Mesenchymal stem cell (in vitro differentiated cells and primary cell): Measurements from ENCODE around the gene LGR6.

ENCODE experiments used
- DNase-seq: peaks from one replicate; pipeline ENCODE4 v3.0.0-alpha.2; 2013
- H2AFZ ChIP-seq: one replicate; pipeline ENCODE4 v1.6.1; 2013; ENCODE audit warnings: low read depth, mild to moderate bottlenecking, control low read depth, inconsistent platforms, low read length, moderate library complexity
- H2AK5ac ChIP-seq: 2 replicates; pipeline ENCODE4 v1.6.1; 2013; ENCODE audit warnings: low read length, moderate library complexity, mild to moderate bottlenecking, inconsistent platforms; ENCODE audit not compliant: severe bottlenecking
- H2BK120ac ChIP-seq: one replicate; pipeline ENCODE4 v1.6.1; 2013; ENCODE audit warnings: low read depth, mild to moderate bottlenecking, inconsistent platforms, low read length, moderate library complexity
- H2BK12ac ChIP-seq, 2 experiments: one replicate each; pipeline ENCODE4 v1.6.1; 2013; ENCODE audit warnings: inconsistent platforms in 2 of 2, low read length in 2 of 2, mild to moderate bottlenecking in 2 of 2, moderate library complexity in 2 of 2, control low read depth in 1 of 2
- H2BK15ac ChIP-seq: one replicate; pipeline ENCODE4 v1.6.1; 2013; ENCODE audit warnings: mild to moderate bottlenecking, low read depth, inconsistent platforms; ENCODE audit not compliant: poor library complexity, severe bottlenecking
- H2BK5ac ChIP-seq: 2 replicates; pipeline ENCODE4 v1.6.1; 2013; ENCODE audit warnings: low read depth, mild to moderate bottlenecking, low read length, control low read depth, inconsistent platforms; ENCODE audit not compliant: poor library complexity, severe bottlenecking
- H3K14ac ChIP-seq, 2 experiments: one replicate each; pipeline ENCODE4 v1.6.1; 2013; ENCODE audit warnings: inconsistent platforms in 2 of 2, low read length in 2 of 2, control low read depth in 1 of 2, mild to moderate bottlenecking in 1 of 2, moderate library complexity in 1 of 2
- H3K18ac ChIP-seq, 2 experiments: one replicate each; pipeline ENCODE4 v1.6.1; 2013; ENCODE audit warnings: inconsistent platforms in 2 of 2, low read length in 2 of 2, control low read depth in 1 of 2, low read depth in 1 of 2, mild to moderate bottlenecking in 1 of 2
- H3K23ac ChIP-seq, 2 experiments: one replicate each; pipeline ENCODE4 v1.6.1; 2013; ENCODE audit warnings: inconsistent platforms in 2 of 2, low read length in 2 of 2, mild to moderate bottlenecking in 2 of 2, moderate library complexity in 2 of 2, control low read depth in 1 of 2
- H3K27ac ChIP-seq: 2 replicates; pipeline ENCODE4 v1.5.1; 2013; ENCODE audit warnings: mild to moderate bottlenecking, moderate library complexity, low read length, control low read depth, inconsistent platforms; ENCODE audit not compliant: poor library complexity, severe bottlenecking
- H3K27me3 ChIP-seq, 2 experiments: 2 replicates each; pipeline versions ENCODE4 v1.6.1 to v1.7.0; 2013; ENCODE audit warnings: low read length in 2 of 2, mild to moderate bottlenecking in 2 of 2, moderate library complexity in 2 of 2, control low read depth in 1 of 2, inconsistent platforms in 1 of 2; ENCODE audit not compliant: control insufficient read depth in 1 of 2, insufficient read depth in 1 of 2
- H3K36me3 ChIP-seq, 2 experiments: 2 replicates each; pipeline versions ENCODE4 v1.6.1 to v1.7.0; 2013; ENCODE audit warnings: low read length in 2 of 2, control low read depth in 1 of 2, inconsistent platforms in 1 of 2, low read depth in 1 of 2, mild to moderate bottlenecking in 1 of 2; ENCODE audit not compliant: insufficient read depth in 2 of 2, control insufficient read depth in 1 of 2
- H3K4ac ChIP-seq, 2 experiments: one replicate each; pipeline ENCODE4 v1.6.1; 2013; ENCODE audit warnings: inconsistent platforms in 2 of 2, low read length in 2 of 2, mild to moderate bottlenecking in 2 of 2, moderate library complexity in 2 of 2, control low read depth in 1 of 2, low read depth in 1 of 2
- H3K4me1 ChIP-seq: 2 replicates; pipeline ENCODE4 v1.6.1; 2013; ENCODE audit warnings: low read depth, low read length, control low read depth; ENCODE audit not compliant: control insufficient read depth, insufficient read depth
- H3K4me2 ChIP-seq: 2 replicates; pipeline ENCODE4 v1.6.1; 2013; ENCODE audit warnings: low read length, mild to moderate bottlenecking, inconsistent platforms; ENCODE audit not compliant: poor library complexity, severe bottlenecking
- H3K4me3 ChIP-seq, 2 experiments: 2 replicates each; pipeline versions ENCODE4 v1.5.1 to v1.7.0; 2013; ENCODE audit warnings: low read length in 2 of 2, mild to moderate bottlenecking in 2 of 2, control low read depth in 1 of 2, low read depth in 1 of 2; ENCODE audit not compliant: insufficient read depth in 1 of 2
- H3K79me1 ChIP-seq: replicated peaks from 2 replicates; pipeline ENCODE4 v1.6.1; 2013; ENCODE audit warnings: mild to moderate bottlenecking, control low read depth, low read length, inconsistent platforms; ENCODE audit not compliant: poor library complexity, severe bottlenecking
- H3K9ac ChIP-seq: 2 replicates; pipeline ENCODE4 v1.7.0; 2013; ENCODE audit warnings: mild to moderate bottlenecking, low read length, moderate library complexity
- H3K9me3 ChIP-seq: 2 replicates; pipeline ENCODE4 v1.7.0; 2013; ENCODE audit warnings: mild to moderate bottlenecking, low read length; ENCODE audit not compliant: control insufficient read depth
- H4K8ac ChIP-seq: one replicate; pipeline ENCODE4 v1.6.1; 2013; ENCODE audit warnings: inconsistent platforms, mild to moderate bottlenecking, low read length, moderate library complexity
- H4K91ac ChIP-seq: one replicate; pipeline ENCODE4 v1.6.1; 2013; ENCODE audit warnings: mild to moderate bottlenecking, low read length, inconsistent platforms
- WGBS: methylation state at CpG from one replicate; pipeline ENCODE4 v1.1.7; 2013; ENCODE audit warnings: mixed read lengths; 5-methylcytosine and 5-hydroxymethylcytosine counted together

LGR6 gene

DNA sequence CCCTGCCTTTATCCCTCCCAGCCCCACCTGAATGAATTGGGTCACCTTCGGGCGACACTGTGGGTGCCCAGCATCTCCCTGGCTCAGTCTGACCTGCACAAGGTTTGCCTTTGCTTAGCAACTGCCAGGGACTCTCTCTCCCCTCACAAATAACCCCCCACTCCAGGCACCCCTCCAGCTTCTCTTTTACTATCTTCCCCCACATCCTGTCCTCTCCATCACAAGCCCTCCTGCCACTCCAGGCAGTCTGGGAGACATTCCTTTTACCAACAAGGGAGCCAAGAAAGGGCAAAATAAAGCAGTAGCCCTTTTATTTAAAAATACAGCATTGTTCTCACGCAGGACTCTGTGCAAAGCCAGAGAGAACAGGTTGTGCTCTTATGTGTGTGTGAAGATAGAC lies 23.9 kb downstream of the LGR6 start:
- no peak overlapping the region for H3K9ac ChIP-seq
- no peaks in the 10 kb centered on the region for H3K36me3 ChIP-seq
- H3K27me3 ChIP-seq, result peaks cover 62 to 93% of the 10 kb centered on the region in 2 experiments
- H3K27ac ChIP-seq, result no peak overlapping the region
- H3K18ac ChIP-seq, result no peak overlapping the region
- DNase-seq, result no peak
- no peak overlapping the region for H3K23ac ChIP-seq
- no peaks in the 10 kb centered on the region for H3K79me1 ChIP-seq
- no peak overlapping the region for H4K91ac ChIP-seq
- H4K8ac ChIP-seq, result no peak overlapping the region
- WGBS, result 85% methylated on average over 3 of the region's 3 CpGs
- H3K14ac ChIP-seq, result no peak overlapping the region
- H3K9me3 ChIP-seq, result peaks cover 4% of the 10 kb centered on the region
- H2AK5ac ChIP-seq, result no peak overlapping the region
- peaks cover 10% of the 10 kb centered on the region for H3K4me1 ChIP-seq
- no peak overlapping the region for H3K4me2 ChIP-seq
- no peak overlapping the region for H2BK12ac ChIP-seq
- no peak overlapping the region for H3K4me3 ChIP-seq
- no peak overlapping the region for H2AFZ ChIP-seq
- no peak overlapping the region for H2BK15ac ChIP-seq
- no peak overlapping the region for H2BK5ac ChIP-seq
- H3K4ac ChIP-seq, result no peak overlapping the region
- H2BK120ac ChIP-seq, result no peak overlapping the region

DNA sequence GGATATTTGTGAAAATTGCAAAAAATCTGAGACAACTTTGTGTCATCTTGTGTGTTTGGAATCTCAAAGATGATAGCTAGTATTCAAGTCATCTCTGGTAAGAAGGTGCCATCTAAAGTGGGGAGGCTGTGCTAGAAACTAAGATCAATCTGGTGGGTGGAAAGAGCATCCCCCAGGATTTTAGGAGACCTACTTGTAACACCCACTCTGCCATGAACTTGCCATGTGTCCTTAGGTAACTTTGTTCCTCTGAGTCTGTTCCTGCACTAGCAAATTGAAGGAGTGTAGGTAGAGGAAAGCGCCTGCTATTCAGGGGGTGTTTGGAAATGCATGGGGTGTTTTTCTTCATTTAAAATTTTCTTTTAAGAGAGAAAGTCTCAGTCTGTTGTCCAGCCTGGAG lies 24.4 kb downstream of the LGR6 start:
- no peak overlapping the region for H3K18ac ChIP-seq
- H3K9ac ChIP-seq, result no peak overlapping the region
- no peak overlapping the region for H3K14ac ChIP-seq
- H4K8ac ChIP-seq, result no peak overlapping the region
- WGBS, result 92% methylated on average over 1 of the region's 1 CpG
- H2BK15ac ChIP-seq, result no peak overlapping the region
- DNase-seq, result no peak
- no peak overlapping the region for H2AFZ ChIP-seq
- no peak overlapping the region for H2BK5ac ChIP-seq
- H2AK5ac ChIP-seq, result no peak overlapping the region
- no peak overlapping the region for H2BK120ac ChIP-seq
- H4K91ac ChIP-seq, result no peak overlapping the region
- no peak overlapping the region for H2BK12ac ChIP-seq
- no peak overlapping the region for H3K23ac ChIP-seq
- peaks cover 13% of the 10 kb centered on the region for H3K4me1 ChIP-seq
- H3K4me3 ChIP-seq, result no peak overlapping the region
- no peak overlapping the region for H3K27ac ChIP-seq
- no peak overlapping the region for H3K4ac ChIP-seq
- H3K36me3 ChIP-seq, result no peaks in the 10 kb centered on the region
- H3K9me3 ChIP-seq, result peaks cover 4% of the 10 kb centered on the region
- peaks cover 58 to 93% of the 10 kb centered on the region in 2 experiments for H3K27me3 ChIP-seq
- no peaks in the 10 kb centered on the region for H3K79me1 ChIP-seq
- H3K4me2 ChIP-seq, result no peak overlapping the region

DNA sequence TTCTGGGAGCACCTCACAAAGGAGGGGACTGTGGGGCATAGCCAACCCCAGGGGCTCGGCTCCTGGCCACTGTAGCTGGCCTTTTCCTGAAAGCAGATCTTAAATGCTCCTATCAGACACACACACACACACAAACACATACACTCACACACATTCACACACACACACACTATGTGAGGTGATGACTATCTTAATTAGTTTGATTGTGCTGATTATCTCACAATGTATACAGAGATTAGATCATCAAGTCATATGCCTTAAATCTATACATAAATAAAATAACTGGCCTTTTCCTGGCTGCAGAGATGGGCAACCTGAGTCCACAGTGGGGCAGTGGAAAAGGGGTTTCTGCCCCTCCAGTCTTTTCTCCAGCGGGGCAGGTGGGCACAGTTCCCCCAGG lies 27.1 kb downstream of the LGR6 start:
- no peaks in the 10 kb centered on the region for H3K79me1 ChIP-seq
- H3K4ac ChIP-seq, result no peak overlapping the region
- H3K4me3 ChIP-seq, result no peak overlapping the region
- no peak overlapping the region for H2BK12ac ChIP-seq
- H2BK5ac ChIP-seq, result no peak overlapping the region
- H3K4me2 ChIP-seq, result no peak overlapping the region
- H2BK15ac ChIP-seq, result no peak overlapping the region
- no peak overlapping the region for H2AK5ac ChIP-seq
- H3K36me3 ChIP-seq, result no peaks in the 10 kb centered on the region
- H3K23ac ChIP-seq, result no peak overlapping the region
- peaks cover 2% of the 10 kb centered on the region for H3K9me3 ChIP-seq
- no peak overlapping the region for H4K8ac ChIP-seq
- DNase-seq, result no peak
- no peak overlapping the region for H4K91ac ChIP-seq
- peaks cover 16% of the 10 kb centered on the region for H3K4me1 ChIP-seq
- H3K18ac ChIP-seq, result no peak overlapping the region
- no peak overlapping the region for H3K27ac ChIP-seq
- peaks cover 39 to 92% of the 10 kb centered on the region in 2 experiments for H3K27me3 ChIP-seq
- peak overlapping the region; percentile 33 for H2AFZ ChIP-seq
- no peak overlapping the region for H3K14ac ChIP-seq
- WGBS, result 43% methylated on average over 1 of the region's 2 CpGs
- no peak overlapping the region for H3K9ac ChIP-seq
- no peak overlapping the region for H2BK120ac ChIP-seq

DNA sequence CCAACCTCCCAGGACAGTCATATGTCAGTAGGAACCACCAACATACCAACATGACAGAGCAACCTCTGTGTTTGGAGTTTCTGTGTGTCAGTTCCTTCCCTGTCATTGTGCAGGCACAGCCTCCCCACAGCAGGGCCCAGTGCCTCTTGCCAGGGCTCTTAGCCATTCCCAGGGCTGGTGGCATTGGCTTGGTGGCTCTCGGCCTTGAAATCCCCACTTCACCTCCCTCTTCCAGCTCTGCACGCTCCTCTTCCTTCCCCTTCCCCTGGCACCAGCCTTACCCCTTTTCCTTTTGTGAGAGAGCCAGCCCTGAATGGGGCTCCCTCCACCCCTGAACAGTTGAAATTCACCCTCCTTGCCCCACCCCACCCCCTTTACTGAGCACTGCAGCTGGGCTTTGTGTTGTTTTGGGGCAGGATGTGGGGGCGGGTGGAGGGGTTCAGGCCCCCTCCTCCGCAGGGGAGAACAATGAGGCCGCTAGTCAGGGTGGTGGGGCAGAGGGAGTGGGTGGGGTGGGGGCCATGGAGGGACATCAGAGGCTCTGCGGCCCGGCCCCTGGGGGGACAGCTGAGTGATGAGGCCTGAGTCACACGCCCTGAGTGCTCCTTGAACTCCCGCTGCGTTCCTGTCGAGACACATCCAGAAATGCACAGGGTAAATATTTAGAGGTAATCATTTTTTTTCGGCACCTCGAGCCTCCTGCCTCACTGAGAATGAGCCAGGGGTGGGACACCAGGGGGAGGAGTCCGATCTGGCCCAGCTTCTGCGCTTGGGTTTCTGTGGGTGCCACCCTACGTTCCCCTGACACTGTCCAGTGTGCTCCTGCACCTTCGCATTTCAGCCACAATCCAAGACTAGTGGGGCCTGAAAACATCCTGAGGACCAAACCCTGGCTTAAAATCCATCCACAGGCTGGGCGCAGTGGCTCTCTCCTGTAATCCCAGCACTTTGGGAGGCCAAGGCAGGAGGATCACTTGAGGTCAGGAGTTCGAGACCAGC lies 28.6 kb downstream of the LGR6 start:
- no peak for DNase-seq
- no peak overlapping the region for H3K27ac ChIP-seq
- H2AK5ac ChIP-seq, result no peak overlapping the region
- no peak overlapping the region for H2AFZ ChIP-seq
- no peak overlapping the region for H3K9ac ChIP-seq
- H2BK15ac ChIP-seq, result no peak overlapping the region
- H3K4me3 ChIP-seq, result no peak overlapping the region
- no peak overlapping the region for H3K4ac ChIP-seq
- H2BK5ac ChIP-seq, result no peak overlapping the region
- H3K4me1 ChIP-seq, result peaks cover 16% of the 10 kb centered on the region
- no peak overlapping the region for H3K18ac ChIP-seq
- no peak overlapping the region for H3K4me2 ChIP-seq
- H4K8ac ChIP-seq, result no peak overlapping the region
- no peak overlapping the region for H4K91ac ChIP-seq
- no peak overlapping the region for H3K14ac ChIP-seq
- no peaks in the 10 kb centered on the region for H3K36me3 ChIP-seq
- H3K27me3 ChIP-seq, result peaks cover 27 to 90% of the 10 kb centered on the region in 2 experiments
- 58% methylated on average over 19 of the region's 19 CpGs for WGBS
- no peak overlapping the region for H2BK12ac ChIP-seq
- no peaks in the 10 kb centered on the region for H3K79me1 ChIP-seq
- no peak overlapping the region for H2BK120ac ChIP-seq
- no peaks in the 10 kb centered on the region for H3K9me3 ChIP-seq
- H3K23ac ChIP-seq, result no peak overlapping the region
